ENCODE data around the gene PDCD6IP. TPM values are rescaled to one million over a fixed set of nuclear protein-coding genes. Genes with fewer than 3 reads are reported as not detected.

Gene PDCD6IP, protein sequence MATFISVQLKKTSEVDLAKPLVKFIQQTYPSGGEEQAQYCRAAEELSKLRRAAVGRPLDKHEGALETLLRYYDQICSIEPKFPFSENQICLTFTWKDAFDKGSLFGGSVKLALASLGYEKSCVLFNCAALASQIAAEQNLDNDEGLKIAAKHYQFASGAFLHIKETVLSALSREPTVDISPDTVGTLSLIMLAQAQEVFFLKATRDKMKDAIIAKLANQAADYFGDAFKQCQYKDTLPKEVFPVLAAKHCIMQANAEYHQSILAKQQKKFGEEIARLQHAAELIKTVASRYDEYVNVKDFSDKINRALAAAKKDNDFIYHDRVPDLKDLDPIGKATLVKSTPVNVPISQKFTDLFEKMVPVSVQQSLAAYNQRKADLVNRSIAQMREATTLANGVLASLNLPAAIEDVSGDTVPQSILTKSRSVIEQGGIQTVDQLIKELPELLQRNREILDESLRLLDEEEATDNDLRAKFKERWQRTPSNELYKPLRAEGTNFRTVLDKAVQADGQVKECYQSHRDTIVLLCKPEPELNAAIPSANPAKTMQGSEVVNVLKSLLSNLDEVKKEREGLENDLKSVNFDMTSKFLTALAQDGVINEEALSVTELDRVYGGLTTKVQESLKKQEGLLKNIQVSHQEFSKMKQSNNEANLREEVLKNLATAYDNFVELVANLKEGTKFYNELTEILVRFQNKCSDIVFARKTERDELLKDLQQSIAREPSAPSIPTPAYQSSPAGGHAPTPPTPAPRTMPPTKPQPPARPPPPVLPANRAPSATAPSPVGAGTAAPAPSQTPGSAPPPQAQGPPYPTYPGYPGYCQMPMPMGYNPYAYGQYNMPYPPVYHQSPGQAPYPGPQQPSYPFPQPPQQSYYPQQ
- 203 TPM for total RNA-seq (2013)
- polyA plus RNA-seq (100 to 1,000 TPM in 1 of 3 donors, 10 to 100 TPM in 2; 88.8 to 100 (median 90.2) TPM), polyA minus RNA-seq (87.8 and 118 TPM in 2 replicates), total RNA-seq (297 to 614 (median 381) reads per million in 11 experiments)

DNA sequence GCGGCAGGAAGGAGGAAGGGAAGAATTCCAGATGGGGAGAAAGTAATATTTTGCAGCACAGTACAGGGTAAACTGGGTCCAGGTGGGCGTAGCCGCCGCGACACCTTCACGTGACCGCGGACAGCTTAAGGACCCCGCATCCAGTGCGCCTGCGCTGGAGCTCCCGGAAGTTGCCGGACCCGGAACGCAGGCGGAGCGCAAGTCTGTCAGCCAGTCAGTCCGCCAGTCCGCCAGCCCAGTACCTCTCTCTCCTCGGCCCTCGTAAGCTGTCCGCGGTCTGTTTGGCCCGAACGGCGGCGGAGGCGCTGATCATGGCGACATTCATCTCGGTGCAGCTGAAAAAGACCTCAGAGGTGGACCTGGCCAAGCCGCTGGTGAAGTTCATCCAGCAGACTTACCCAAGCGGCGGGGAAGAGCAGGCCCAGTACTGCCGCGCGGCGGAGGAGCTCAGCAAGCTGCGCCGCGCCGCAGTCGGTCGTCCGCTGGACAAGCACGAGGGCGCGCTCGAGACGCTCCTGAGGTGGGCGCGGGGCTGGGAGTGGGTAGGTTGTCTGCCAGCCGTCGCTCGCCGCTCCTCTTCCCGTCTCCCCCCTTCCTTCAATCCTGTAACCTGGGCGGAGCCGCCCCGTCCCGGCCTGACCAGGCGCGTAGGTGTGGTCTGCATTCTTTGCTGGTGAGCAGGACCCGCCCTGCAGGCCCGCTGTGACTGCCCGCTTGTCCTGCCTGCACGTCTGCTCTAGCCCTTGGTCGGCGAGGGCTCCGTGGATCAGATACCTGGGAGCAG, at the start of gene PDCD6IP:
PDCD6IP (plus strand) TSS at position 213 of the 784 bp plus-strand sequence; CDS start at position 312, 99 bp downstream.
- H3K79me2 ChIP-seq (ENCODE audit: insufficient read depth, low read length): peaks cover 61% of the 10 kb centered on the region
- H3K9ac ChIP-seq (ENCODE audit: insufficient read depth, low read length, poor library complexity, severe bottlenecking): peak within 1 kb of the TSS; percentile 95
- Mint-ChIP-seq H3K27me3 (ENCODE audit: low read depth in 3 of 3) (no peaks in the 10 kb centered on the region), H3K36me3 (peaks cover 7 to 15% of the 10 kb centered on the region in 2 donors), H3K9me3 (no peaks in the 10 kb centered on the region), H3K4me3 (peak within 1 kb of the TSS; percentile 92 to 99), H3K4me1 (peaks cover 54% of the 10 kb centered on the region), H3K27ac (peak within 1 kb of the TSS; percentile 96 to 99 (median 98))
- WGBS (ENCODE audit: insufficient coverage): 0% methylated on average over 62 of the region's 69 CpGs
- no peaks in the 10 kb centered on the region for H3K9me3 ChIP-seq (replicated peaks in 1 of 2; ENCODE audit: control insufficient read depth in 1 of 2, insufficient read depth in 1 of 2, low read length in 2 of 2)
- H3K27ac ChIP-seq (ENCODE audit: low read depth in 1 of 2, low read length in 2 of 2): peak within 1 kb of the TSS; percentile 95 to 96
- H3K4me2 ChIP-seq (replicated peaks; ENCODE audit: extremely low read depth, low read length, poor library complexity, severe bottlenecking): peak within 1 kb of the TSS; percentile 88
- no peaks in the 10 kb centered on the region for H3K27me3 ChIP-seq (ENCODE audit: control insufficient read depth in 2 of 2, insufficient read depth in 2 of 2, low read length in 2 of 2)
- DNase-seq: peak; percentile 91
- H4K20me1 ChIP-seq (ENCODE audit: insufficient read depth, low read length): peaks cover 44% of the 10 kb centered on the region
- H3K36me3 ChIP-seq (replicated peaks in 1 of 2; ENCODE audit: control insufficient read depth in 1 of 2, insufficient read depth in 2 of 2, low read length in 2 of 2): peaks cover 4 to 9% of the 10 kb centered on the region in 2 donors
- intact Hi-C loops (cut with micrococcal nuclease): loop anchor here in 1 of 2 donors (10.0 kb wide), 1 partner anchor 134 kb away; no protein-coding TSS in a partner anchor
- peak within 1 kb of the TSS; percentile 73 to 81 (median 79) for H3K4me3 ChIP-seq (replicated peaks in 1 of 3; ENCODE audit: low read depth in 2 of 3, low read length in 3 of 3)
- H3K4me1 ChIP-seq (ENCODE audit: control insufficient read depth in 1 of 2, insufficient read depth in 2 of 2, low read length in 2 of 2): peaks cover 26 to 30% of the 10 kb centered on the region in 2 donors
- peak; percentile 12 for TF ChIP-seq CTCF (IDR thresholded peaks at IDR 0.05)
- peak within 1 kb of the TSS; percentile 97 for H2AFZ ChIP-seq (ENCODE audit: insufficient read depth, low read depth, low read length, poor library complexity, severe bottlenecking)

Data from CD14-positive monocyte (primary cell).